Measurements from ENCODE around the gene L3MBTL4.
"Not testable (repeated sequence)": the region's sequence is repeated elsewhere in the genome, so short reads cannot be mapped to it uniquely, and the experiment has no call there.

L3MBTL4 gene

DNA sequence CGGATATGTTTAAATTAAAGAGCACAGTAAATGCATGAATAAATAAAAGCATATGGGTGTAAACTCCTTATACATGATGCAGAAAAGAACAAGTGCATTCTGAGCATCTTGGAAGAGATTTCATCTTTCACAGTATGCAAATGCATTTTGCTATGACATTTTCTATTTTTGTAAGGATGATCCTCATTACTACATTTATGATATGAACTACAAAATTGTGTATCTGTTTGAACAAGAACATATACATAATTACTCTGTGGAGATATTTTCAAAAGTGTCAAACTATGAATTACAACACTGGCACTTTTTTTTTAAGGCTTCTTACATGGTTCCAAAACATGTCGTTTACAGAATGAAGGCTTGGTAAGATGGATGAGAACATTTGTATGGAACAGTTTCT is 335.3 kb downstream of the L3MBTL4 start:
- no peak for FAIRE-seq

DNA sequence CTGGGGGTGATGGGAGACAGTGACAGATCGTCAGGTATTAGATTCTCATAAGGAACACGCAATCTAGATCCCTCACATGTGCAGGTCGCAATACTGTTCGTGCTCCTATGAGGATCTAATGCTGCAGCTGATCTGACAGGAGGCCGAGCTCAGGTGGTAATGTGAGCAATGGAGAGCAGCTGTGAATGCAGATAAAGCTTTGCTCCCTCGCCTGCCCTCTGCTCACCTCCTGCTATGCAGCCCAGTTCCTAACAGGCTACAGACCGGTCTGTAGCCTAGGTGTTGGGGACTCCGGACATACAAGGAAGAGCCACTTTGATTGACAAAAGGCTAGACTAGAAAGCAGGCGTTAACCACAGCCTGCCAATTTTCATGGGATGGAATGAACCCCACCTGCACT is 335.8 kb downstream of the L3MBTL4 start:
- FAIRE-seq = no peak

DNA sequence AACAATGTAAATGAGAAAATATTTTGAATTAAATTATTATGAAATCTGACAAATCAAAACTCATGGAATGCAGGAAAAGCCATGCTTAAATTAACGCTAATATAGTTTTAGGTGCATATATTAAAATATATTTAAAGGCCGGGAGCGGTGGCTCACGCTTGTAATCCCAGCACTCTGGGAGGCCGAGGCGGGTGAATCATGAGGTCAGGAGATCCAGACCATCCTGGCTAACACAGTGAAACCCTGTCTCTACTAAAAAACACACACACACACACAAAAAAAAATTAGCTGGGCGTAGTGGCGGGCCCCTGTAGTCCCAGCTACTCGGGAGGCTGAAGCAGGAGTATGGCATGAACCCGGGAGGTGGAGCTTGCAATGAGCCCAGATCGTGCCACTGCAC is 342.3 kb downstream of the L3MBTL4 start:
- not testable (repeated sequence) for FAIRE-seq

DNA sequence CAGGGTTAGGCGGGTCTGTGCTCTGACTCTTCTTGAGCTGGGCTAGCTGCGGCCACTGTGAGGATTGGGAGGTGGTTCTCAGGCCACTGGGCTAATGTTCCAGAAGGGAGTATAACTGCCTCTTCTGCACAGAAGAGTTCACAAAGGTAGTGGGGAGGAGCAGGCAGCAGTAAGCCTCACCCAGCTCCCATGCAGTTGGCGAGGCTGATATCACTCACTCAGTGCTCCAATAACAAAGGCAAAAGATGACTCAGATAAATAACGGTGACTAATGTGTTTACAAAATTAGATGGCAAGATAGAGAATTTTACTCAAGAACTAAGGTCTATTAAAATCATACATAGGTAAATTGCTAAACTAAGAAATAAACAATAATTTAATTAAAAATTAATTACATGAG is 345.2 kb downstream of the L3MBTL4 start:
- FAIRE-seq = no peak

DNA sequence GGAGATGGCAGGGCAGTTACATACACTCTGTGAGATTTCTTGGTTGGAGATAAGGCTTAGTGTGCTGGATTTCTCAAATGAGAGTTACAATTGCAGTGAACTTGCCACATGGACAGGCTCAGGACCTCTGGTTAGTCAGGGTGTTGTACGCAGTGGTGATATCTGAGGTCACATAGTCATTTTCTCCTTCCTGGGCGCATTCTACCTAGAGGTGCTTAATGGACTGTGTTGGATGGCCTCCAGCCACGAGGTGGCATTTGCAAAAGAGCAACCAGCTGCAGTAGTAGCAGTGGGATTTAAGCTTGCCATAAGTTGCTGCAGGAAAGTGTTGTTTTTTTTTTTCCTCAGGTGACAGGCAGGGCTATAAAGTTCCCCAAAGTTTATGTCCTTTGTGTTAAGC is 345.6 kb downstream of the L3MBTL4 start:
- FAIRE-seq = no peak

DNA sequence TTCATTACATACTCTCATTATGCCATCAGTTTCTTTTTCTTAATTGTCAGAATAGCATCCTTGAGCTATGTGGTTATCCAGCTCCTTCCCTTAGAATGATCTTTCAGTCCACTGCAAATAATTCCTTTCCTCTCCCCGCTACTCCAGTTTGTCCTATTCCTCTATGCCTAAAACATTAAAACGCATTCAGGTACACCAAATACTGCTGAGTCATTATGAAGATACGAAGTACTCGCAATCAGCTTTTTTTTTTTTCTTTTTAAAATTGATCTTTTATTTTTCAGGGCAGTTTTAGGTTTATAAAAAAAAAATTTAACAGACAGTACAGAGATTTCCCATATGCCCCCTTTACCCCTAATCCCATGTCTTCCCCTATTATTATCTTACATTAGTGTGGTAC is 354.6 kb downstream of the L3MBTL4 start:
- FAIRE-seq = no peak

DNA sequence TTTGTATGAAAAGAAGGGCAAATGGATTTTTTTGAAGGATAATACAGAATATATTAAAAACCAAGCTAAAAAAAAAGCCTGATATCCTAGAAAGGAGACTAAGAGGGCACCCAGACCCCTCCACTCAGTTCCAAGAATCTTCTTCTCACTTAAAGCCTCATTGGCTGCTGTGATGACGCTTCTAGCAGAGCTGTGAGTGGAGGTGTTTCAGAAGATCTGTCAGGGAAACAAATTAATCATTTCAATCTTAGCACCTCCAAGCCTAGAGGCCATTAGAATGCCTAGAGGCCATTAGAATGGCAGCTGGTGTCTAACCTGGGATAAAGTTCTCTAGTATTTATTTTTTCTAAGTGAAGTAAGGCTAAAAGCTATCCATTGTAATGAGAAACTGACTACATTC is 355.2 kb downstream of the L3MBTL4 start:
- no peak for FAIRE-seq

DNA sequence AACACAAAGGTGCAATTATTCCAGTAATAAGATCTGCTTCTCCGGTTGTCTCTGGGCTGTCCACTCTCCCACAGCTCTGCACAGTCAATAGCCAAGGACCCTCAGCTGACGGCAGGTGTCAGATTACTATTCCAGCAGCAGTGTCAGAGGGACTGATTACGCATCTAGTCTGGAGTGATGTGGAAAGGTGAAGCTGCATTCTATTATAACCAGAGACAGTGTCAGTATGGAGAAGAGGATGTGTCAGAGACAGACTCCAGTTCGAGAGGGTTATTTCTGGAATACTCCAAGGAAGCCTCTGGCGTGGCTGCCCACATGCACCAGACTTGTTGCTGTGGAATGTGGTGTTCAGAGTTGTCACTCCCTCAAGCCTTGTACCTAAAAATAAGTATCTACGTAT is 355.8 kb downstream of the L3MBTL4 start:
- no peak for FAIRE-seq

DNA sequence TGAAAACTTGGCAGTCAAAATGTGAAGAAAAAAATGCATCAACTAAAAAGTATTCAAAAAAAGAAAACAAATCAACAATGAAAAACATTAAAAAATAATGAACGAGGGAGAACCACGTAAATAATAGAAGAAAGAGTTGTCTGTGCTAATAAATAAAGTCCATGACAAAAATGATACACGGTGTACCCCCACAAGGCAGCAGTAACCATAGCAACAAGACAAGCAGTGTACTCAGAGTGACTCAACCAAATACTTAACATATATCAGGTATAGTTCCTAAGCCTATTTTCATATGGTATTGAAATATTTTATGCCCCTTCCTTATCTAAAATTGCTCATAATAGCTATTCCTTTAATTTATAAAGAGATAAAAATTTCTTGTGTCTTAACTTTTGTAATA is 357.1 kb downstream of the L3MBTL4 start:
- no peak for FAIRE-seq

DNA sequence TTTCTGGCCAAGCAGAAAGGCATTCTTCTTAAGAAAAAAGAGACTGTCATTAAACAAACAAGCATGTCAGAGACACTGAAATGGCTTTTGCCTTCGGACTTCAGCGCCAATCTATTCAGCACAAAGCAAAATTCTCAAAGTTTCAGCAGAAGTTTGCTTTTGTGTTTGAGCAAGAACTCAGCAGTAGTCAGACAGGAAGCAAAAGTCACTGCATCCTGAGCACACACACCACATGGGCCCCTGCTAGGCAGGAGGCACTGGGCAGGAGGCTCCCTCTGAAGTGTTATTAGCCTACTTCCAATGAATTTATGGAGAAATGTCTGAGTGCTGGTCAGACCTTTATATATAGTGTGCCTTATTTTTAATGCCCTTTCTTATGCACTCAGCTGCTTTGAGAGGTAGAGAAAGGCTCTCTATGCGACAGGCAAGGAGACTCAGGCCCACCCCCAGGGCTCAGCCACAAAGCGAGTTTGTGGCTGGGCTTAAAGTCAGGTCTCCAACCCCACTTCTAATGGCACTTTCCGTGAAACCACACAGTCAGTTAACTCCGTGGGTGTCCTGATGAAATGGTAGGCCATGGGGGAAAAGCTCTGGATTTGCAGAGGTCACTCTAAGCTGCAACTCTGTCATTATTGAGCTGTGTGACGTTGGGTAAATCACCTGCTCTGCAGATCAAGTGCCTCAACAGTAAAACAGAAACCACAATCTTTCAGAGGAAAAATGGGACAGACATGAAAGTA is 358.4 kb downstream of the L3MBTL4 start:
- FAIRE-seq = no peak

DNA sequence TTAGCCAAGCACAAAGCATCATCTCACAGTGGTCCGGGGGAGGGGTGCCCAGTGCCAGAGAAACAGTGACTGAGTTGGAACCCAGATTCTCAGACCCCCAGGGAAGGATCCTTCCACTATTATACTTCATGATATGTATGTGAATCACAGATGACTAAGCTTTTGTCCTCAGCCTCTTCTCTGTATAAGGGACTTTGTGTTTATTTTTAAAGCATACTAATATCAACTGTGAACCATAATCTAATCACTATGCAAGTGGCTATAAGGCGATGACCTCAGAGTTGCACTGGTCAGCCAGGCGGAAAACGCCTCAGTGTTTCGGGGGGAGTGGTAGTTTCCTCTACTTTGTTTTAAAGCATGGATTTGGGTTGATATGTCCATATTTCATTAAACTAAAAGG is 359.0 kb downstream of the L3MBTL4 start:
- FAIRE-seq = no peak

DNA sequence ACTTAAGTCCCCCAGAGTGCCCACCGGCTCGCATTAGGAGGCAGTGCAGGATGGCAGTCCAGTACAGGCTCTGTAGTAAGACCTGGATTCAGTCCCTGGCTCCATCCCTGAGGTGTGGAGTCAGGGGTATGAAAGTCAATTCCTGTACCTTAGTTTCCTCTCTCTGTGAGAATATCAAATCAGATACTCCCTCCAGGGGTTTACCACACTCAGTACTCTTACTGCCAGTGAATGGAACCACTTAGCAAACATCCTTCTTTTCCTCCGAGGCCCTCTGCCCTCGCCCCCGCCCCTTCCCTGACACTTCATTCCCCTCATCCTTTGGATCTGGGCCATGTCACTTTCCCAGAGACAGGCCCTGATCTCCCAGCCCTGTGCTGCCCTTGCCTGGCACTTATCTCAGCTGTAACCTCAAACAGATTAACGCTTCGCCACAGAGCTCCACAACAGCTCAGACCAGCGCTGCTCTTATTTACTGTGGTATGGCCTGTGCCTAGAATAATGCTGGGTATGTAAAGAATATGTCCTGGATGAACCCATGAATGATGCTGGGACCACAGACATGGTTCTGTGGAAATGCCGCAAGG is 360.4 kb downstream of the L3MBTL4 start:
- no peak for FAIRE-seq

DNA sequence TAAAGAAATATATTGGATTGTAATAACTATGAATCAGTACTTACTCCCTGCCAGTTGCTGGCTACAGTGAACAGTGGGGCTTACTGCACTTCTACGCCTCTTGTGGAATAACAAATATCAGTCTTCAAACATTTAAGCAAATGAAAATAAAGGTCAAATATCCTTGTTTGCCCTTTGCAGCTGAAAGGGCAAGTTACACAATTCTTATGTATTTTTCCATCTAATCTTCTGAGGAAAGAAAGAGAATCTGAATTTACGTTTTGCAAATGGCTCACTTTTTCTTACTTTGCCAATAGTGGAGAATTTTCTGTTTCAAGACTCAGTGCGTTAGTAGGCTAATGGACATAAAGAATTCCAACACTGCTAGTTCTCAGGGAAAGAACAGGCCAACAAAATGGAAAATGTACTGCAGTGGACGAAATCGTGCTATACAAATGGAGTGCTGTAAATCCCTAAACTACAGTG is 362.2 kb downstream of the L3MBTL4 start:
- FAIRE-seq = no peak

DNA sequence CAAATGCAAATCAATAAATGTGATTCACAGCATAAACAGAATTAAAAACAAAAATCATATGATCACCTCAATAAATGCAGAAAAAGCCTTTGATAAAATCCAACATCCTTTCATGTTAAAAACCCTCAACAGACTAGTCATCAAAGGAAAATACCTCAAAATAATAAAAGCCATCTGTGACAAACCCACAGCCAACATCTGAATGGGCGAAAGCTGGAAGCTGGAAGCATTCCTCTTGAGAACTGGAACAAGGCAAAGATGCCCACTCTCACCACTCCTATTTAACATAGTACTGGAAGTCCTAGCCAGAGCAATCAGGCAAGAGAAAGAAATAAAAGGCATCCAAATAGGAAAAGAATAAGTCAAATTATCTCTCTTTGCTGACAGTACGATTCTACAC is 367.1 kb downstream of the L3MBTL4 start:
- not testable (repeated sequence) for FAIRE-seq

DNA sequence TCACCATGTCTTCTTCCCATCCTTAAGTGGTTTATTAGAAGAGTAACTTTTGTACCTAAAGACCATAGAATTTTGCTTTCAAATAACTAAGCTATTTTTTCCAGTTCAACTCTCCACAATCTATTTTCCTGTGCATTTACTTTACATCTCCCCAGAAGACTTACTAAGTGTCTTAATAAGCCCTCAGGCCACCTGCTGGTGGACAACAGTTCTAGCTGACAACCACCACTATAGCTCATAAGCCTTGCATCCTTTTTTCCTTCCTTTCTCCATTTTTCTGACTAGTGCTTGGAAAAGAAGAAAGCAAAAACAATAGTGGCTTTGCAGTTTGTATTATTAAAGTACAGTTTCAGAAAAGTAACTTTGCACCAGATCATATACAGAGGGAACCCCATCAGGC is 369.9 kb downstream of the L3MBTL4 start:
- no peak for FAIRE-seq

DNA sequence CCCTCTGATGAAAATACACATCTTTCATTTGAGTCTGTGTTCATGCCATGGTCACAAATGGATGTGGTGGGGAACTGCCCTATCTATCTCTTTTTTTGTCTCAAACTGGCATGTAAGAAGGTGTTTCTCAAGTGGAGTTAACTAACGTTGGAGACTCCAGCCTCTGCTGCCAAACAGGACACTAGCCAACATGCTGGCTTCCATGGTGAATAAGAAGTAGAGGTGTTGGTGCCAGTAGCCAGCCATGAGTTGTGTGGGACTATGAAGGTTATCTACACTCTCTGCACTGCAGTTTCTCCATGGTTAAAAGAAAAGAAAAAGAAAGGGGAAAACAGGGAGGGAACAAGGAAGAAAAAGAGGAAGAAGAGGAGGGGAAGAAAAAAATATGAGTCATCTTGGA is 370.4 kb downstream of the L3MBTL4 start:
- FAIRE-seq = no peak

DNA sequence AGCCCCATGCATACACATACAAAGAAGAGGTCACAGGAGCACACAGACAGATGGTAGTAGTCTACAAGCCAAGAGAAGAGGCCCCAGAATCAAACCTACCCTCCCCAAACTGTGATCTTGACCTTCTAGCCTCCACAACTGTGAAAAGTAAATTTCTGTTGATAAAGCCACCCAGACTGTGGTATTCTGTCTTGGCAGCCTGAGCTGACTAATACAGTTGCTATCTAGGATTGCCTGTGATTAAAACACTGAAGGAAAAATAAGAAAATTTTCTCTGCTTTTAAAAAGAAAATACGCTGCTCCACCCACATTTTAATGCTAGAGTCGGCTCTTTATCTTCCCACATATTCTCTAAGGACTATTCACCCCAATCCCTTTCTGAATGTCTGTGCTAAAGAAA is 375.7 kb downstream of the L3MBTL4 start:
- no peak for FAIRE-seq

DNA sequence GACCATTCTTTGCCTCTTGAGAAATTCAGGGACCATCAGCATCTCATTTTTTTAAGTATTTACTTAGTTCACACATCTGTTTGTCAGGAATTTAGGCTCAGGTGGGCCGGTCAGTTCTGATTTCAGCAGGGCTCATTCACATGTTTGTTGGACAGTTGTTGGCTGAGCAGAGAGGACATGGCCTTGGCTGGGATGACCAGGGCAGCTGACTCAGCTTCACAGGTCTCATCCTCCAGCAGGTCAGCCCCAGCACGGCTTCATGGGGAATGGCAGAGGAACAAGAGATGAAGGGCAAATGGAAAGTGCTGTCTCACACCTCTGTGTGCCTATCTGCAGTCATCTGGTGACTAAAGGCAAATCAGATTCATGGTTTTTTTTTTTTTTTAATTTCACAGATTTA is 383.3 kb downstream of the L3MBTL4 start:
- no peak for FAIRE-seq

DNA sequence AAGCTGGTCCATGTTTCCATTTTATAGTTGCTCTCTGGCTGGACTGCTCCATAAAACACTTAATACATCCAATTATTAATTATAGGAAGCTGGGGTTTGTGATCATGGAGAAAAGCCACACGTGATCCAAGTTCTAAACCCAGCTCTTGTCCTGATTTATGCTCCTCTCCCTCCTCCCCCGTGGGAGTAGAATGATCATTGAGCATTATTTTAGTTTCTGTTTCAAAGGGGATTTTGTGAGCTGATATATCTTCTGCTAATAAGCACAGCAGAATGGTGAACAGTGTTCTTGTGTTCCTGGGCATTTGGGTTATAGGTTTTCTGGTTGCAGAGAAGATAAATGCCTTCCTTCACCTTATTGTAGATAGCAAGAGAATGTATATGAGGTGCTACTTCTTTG is 383.7 kb downstream of the L3MBTL4 start:
- no peak for FAIRE-seq

DNA sequence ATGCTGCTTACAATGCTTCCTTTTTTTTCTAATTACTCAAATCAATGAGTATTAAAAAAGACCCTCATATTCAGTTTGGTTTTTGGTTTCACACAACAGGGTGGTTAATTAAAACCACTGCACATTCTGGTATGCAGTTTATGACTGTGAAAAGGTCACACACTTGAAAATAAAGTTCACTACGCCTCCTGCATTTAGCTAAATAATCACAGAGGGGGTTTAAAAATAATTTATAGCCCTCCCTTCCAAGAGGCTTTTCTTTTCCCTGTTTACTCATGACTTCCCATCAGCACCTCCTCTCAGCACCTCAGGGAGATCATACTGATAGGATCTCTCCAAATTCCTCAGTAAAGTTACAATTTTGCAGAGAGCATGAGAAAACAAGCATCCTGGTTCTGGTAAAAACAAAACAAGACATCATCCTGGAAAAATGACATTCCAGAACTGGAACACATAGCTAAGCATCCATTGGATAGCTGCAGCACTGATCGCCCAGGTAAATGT is 389.9 kb downstream of the L3MBTL4 start:
- FAIRE-seq = no peak

DNA sequence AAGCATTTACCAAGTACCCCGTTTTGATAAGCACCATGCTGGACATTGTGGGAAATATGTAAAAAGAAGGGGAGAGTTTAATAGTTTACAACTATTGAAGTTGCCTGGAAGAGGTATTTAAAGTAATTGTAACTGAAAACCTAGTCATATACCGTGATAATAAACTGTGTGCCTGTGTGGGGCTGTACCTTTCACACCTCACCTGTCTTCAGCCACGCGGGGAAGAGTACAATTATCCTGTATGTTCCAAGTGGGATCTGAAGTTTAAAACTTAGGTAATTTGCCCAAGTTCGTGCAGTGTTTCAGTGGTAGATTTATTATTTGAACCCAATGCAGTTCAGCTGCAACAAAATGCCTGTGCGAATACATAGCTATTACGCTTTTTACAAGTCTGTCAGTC is 391.2 kb downstream of the L3MBTL4 start:
- no peak for FAIRE-seq

DNA sequence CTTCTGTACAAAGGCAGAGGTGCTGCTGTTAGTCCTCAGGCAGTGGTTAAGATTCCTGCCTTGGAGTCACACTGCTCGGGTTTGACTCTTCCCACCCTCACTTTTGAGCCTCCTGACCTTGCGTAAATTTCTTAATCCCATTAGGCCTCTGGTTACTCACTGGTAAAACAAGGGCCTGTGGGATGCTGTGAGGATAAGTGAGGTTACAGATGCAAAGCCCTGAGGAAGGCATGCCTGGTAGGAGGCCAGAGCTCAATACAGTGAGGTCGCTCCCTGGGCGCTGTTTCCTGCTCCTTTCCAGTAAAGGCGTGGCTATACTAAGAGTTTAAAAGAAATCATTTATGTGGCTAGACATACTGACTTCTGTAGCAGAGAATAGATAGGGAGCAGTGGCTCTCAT is 391.9 kb downstream of the L3MBTL4 start:
- FAIRE-seq = no peak

DNA sequence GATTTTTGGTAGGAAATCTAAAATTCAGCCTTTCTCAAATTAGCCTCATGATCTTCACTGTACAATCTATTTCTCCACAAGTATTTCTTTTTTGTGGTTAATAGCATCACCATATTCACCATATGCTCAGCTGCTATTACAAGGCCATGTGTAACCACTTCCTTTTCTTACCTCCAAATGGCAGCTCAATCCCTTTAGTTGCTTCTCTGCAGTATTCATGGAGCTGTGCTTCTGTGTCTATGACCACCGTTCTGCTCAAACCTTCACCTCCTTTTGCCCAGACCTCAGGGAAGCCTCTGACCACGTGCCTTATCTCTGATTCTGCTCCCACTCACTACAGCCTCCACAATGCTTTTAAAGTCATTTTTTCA is 392.7 kb downstream of the L3MBTL4 start:
- no peak for FAIRE-seq

DNA sequence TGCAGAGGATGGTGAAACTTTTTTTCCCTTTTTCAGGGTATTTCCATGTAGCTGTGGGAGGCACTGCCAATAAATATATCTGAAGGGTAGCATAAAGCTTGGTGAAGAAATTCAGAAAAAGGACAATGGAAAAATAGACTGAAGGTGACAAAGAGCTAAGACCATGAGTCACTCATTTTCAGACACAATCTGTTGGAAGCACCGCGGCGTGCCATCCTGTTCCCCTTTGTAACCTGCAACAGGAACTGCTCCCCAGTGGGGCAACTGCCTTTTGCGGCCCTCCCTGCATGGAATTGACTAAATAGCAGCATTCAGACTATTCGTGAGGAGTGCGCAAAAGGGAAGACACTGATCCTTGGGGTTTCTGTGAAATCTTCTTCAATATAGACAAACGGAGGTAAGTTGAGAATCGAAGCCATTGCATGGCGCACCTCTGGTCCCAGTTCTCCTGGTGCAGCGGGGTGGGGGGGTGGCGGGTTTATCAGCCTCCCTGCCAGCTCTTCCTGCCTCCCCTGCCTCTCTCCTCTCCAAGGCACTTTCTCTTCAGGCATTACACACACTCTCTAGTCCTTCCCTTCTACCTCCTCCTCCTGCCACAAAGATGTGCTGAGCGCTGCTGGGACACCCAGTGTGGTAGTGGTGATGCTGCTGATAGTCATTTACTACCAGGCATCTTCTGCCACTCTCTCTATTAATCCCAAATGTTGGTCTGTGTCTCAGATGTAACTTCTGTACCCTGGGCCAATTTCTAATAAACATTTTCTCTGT is 393.2 kb downstream of the L3MBTL4 start:
- FAIRE-seq = no peak
